Fibroblast of villous mesenchyme (primary cell): Measurements from ENCODE around the gene NCAM1. TPM values are rescaled to one million over a fixed set of nuclear protein-coding genes. Genes with fewer than 3 reads are reported as not detected.

Experiments used
- DNase-seq: peaks from one replicate; pipeline ENCODE4 v3.0.0-alpha.2; 2010; ENCODE audit warnings: low read depth
- H3K4me3 ChIP-seq: 2 replicates; pipeline ENCODE4 v1.5.1; 2011; ENCODE audit warnings: low read depth, mild to moderate bottlenecking, low read length
- total RNA-seq: library from RNA; depleted of rRNA; stranded (reverse); fragments of >200 nt; gene quantifications from 2 replicates; pipeline ENCODE4 v1.2.3, GENCODE V29; 2012
- TF ChIP-seq, protein P1 (sequence below): IDR thresholded peaks from 2 replicates; pipeline ENCODE4 v1.5.1; 2012; ENCODE audit warnings: low read depth, mild to moderate bottlenecking, low read length; ENCODE audit not compliant: insufficient read depth

Gene NCAM1
- total RNA-seq, 1 donor = 0.86 TPM

DNA sequence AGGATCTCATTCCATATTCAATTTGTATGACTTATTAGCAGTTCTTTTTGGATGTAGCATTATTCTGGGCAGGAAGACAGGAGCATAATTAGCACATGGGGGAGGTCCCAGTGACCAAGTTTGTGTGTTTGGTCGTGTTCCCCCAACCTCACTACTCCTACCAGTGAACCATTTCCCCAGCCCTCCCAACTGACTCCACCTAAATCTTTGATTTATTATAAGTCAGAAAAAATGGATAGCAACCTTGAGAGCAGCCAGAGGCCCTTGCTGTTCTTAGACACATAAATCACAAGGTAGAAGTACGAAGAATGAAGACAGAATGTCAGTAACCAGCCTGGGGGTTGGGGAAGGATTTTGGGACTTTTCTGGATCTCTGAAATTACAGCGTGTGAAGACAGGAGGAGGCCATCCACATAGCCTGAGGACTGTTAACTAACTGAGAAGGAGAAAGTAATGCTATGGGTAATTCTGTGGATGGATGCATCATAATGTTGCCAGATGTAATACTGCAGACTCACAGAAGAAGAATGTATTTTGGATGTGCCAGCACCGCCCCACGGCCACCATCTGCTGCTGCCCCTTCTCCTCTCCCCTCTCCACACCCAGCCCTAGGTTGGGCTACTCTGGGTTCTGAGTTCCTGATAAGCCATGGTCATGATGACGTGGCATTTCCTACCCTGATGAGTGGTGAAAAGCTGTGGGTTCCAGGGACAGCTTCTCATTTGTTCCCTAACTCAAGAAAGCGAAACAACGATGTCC, 228.9 kb downstream of the NCAM1 start:
- TF ChIP-seq, protein P1, sequence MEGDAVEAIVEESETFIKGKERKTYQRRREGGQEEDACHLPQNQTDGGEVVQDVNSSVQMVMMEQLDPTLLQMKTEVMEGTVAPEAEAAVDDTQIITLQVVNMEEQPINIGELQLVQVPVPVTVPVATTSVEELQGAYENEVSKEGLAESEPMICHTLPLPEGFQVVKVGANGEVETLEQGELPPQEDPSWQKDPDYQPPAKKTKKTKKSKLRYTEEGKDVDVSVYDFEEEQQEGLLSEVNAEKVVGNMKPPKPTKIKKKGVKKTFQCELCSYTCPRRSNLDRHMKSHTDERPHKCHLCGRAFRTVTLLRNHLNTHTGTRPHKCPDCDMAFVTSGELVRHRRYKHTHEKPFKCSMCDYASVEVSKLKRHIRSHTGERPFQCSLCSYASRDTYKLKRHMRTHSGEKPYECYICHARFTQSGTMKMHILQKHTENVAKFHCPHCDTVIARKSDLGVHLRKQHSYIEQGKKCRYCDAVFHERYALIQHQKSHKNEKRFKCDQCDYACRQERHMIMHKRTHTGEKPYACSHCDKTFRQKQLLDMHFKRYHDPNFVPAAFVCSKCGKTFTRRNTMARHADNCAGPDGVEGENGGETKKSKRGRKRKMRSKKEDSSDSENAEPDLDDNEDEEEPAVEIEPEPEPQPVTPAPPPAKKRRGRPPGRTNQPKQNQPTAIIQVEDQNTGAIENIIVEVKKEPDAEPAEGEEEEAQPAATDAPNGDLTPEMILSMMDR = no peak
- peak; percentile 66 for DNase-seq
- no peak overlapping the region for H3K4me3 ChIP-seq

DNA sequence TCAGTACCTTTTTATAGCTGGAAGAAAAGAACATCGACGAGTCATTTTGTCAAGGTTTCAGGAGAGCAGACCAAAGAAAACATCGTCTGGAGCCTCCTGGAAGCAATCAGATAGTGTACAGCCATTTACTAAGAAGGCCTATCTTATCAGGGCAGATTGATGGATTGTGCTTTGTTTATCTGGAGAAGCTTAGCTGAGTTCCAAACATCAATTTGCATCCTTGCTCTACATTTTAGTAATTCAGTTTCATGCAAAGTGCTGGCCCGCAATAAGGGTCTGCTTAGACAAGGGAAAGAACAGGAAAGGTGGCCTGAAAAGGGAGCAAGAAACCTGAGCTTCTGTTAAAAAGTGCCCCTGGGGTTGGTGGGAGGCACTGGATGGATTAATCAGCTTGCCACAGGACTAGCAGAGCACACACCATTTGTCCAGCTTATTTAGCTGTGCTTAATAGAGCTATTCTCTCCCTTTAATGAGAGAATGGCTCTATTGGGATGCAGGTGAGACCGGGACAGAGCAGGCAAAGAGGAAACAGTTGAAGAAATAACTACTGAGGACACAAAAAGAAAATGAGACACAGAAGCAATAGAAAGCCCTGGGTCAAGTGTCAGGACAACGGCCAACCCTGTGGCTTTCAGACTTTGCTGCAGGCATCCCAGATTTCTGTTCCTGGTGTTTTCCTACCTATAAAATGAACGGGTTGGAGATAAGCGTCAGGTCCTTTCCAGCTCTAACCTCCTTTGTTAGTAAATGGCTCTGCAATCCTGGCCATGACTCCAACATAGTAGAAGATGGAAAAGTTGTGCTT, 231.1 kb downstream of the NCAM1 start:
- no peak overlapping the region for H3K4me3 ChIP-seq
- no peak for DNase-seq

GRCh38 chr11:113193016-113193415, 231.8 kb downstream of the NCAM1 start:
- TF ChIP-seq, protein P1 = no peak
- H3K4me3 ChIP-seq = no peak overlapping the region
- DNase-seq = no peak

More for the DNA sequence above, 231.1 kb downstream of the NCAM1 start:
- TF ChIP-seq, protein P1 = no peak

- H3K4me3 ChIP-seq = no peak overlapping the region
- TF ChIP-seq, protein P1 = no peak
- no peak for DNase-seq
Observed at GRCh38 chr11:113193946-113194345, 232.7 kb downstream of the NCAM1 start.

- DNase-seq = no peak
- TF ChIP-seq, protein P1 = no peak
Observed at GRCh38 chr11:113195728-113196127, 234.5 kb downstream of the NCAM1 start.

GRCh38 chr11:113197446-113197845, 236.2 kb downstream of the NCAM1 start:
- no peak for DNase-seq
- TF ChIP-seq, protein P1 = no peak

More at GRCh38 chr11:113195728-113196127, 234.5 kb downstream of the NCAM1 start:
- no peak overlapping the region for H3K4me3 ChIP-seq

More at GRCh38 chr11:113197446-113197845, 236.2 kb downstream of the NCAM1 start:
- H3K4me3 ChIP-seq = no peak overlapping the region
